GM21423 (cell line): ENCODE results near the gene BIVM.

Experiments
- ATAC-seq: cut with Tn5 transposase; IDR thresholded peaks from one replicate; pipeline ENCODE4 v1.9.1; 2021; ENCODE audit warnings: mild to moderate bottlenecking, moderate library complexity; ENCODE audit not compliant: unreplicated experiment

The BIVM gene

DNA sequence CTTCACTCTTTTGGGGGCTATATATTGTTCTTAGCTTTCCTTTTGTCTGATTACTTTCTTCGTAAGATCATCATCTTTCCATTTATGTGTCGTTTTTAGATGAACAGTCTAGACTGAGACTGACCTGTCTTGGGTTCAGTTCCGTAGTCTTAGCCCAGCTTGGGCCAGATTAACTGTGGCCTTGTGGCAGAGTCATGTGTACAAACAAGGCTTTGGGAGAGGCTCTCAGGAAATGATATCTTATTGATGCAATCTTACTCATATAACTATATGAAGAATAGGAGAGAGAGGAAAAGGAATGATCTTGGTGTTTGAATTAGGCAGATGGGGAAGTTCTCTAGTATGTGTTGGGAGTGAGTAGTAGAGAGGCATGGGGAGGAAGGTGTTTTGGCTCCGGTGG, 40.1 kb downstream of the BIVM start:
- no peak for ATAC-seq

DNA sequence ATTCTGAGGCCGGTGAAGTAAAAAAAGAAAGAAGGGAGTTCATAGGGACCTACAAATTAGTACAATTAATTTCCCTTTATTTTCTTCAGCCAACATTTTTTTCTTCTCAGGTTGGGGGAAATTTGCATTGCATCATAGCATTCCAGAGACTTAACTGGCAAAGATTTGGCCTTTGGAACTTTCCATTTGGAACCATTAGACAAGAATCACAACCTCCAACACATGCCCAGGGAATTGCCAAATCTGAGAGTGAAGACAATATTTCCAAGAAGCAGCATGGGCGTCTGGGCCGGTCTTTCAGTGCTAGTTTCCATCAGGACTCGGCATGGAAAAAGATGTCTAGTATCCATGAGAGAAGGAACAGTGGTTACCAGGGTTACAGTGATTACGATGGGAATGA, 40.5 kb downstream of the BIVM start:
- no peak for ATAC-seq

DNA sequence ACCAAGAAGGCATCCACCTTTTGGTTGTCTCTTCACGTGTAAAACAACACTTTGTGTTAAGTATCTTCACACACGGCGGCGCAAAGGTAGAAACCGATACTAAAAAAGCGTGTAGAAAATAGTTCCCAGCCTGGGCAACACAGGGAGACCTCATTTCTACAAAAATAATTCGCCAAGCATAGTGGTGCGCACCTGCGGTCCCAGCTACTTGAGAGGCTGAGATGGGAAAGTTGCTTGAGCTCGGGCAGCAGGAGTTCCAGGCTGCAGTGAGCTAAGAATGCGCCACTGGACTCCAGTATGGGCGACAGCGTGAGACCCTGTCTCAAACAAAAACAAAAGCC, 46.3 kb downstream of the BIVM start:
- ATAC-seq, result peak; percentile 9

DNA sequence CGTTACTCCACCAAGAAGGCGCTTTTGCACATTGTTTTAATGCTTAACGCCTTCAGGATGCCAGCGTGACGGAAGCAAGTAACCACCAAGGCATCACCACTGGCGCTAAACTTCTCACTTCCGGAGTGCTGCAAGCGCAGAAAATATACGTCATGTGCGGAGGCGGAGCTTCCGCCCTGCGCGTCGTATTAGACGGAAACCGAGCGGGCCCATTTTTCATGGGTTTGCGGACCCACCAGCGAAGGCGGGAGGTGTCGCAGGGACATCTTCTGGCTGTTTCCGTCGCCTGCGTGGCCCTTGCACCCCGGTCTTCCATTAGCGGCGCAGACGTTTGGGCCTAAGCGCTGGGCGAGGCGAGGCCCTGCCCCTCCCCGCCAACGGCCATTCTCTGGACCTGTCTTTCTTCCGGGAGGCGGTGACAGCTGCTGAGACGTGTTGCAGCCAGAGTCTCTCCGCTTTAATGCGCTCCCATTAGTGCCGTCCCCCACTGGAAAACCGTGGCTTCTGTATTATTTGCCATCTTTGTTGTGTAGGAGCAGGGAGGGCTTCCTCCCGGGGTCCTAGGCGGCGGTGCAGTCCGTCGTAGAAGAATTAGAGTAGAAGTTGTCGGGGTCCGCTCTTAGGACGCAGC, 46.8 kb downstream of the BIVM start, which contains the start of gene ERCC5:
TSS of gene ERCC5 (plus strand) at position 403 of the 631 bp plus-strand sequence. CDS start 235 bp downstream, outside the sequence.
- peak; percentile 84 for ATAC-seq

DNA sequence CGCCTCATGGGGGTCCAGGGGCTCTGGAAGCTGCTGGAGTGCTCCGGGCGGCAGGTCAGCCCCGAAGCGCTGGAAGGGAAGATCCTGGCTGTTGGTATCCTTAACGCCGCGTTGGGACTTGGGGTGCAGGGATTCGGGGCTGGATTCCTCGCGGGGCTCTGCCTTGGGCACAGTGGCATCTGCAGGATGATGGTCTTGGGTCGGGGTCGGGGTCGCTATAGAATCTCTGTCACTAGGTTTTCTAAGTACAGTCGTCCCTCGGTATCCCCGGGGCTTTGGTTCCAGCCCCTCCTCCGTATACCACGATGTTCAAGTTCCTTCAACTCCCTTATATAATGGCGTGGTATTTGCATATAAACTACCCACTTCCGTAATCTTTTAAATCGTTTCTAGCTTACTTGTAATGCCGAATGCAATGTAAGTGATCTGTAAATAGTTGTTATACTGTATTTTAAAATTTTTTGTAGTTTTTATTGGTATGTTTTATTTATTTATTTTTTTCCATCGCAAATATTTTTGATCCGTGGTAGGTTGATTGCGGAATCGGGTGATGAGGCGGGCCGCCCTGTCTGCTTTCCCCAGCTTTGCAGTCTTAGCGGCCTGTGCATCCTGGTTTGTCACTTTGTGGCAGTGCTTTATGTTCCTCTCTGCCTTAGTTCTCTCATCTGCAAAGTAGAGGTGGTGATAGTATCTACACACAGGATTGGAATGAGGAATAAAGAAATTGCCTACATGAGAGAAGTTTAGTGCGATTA, 47.5 kb downstream of the BIVM start:
- peak; percentile 33 for ATAC-seq

DNA sequence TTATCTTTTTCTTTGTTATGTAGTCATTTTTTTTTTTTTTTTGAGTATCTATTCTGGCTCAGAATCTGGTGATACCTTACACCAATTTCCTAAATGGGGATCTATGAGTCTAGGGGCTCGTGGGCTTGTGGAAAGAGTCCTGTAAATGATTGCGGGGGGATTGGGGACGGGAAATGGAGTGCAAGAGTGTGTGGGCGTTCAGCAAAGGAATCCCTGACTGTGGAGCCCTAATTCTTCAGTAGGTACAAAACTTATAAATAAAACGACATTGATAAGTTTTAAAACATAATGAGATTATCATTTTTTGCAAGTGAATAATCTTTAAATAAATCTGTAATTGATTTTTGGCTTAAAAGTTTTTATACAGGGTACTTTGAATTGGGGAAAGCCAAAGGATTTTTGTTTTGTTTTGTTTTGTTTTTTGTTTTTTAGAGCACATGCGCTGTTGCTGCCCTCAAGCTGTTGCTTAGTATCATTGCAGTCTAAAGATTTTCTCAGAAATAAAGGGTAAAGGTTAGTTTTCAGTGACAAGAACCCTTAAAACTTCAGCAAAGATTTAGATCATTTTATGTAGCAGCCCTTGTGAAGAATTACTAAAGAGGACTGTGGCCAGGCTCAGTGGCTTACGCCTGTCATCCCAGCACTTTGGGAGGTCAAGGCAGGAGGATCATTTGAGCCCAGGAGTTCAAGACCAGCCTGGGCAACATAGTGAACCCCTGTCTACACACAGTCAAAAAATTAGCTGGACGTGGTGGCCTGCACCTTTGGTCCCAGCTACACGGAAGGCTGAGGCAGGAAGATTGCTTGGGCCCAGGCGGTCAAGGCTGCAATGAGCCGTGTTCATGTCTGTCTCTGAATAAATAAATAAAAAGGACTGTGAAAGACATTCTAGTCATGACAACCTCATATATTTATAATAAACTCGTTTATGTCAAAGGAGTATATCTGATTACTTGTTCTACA, 48.6 kb downstream of the BIVM start:
- ATAC-seq, result no peak

DNA sequence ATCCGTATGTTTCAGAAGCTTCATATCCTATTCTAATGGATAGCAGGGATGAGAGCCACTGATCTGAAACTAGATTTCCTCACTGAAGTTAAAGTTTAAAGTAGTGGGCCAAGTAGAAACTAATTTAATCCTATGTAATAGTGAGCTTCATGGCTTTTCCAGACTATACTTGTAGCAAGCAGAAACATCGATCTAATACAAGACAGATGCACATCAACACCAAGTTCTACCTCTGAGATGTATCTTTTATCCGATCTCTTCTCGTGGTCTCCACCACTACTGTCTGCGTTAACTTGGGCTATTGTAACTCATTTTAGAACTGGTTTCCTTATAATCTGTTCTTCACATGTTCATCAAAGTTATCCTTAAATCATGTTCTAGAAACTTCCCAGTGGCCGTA, 50.0 kb downstream of the BIVM start:
- no peak for ATAC-seq

DNA sequence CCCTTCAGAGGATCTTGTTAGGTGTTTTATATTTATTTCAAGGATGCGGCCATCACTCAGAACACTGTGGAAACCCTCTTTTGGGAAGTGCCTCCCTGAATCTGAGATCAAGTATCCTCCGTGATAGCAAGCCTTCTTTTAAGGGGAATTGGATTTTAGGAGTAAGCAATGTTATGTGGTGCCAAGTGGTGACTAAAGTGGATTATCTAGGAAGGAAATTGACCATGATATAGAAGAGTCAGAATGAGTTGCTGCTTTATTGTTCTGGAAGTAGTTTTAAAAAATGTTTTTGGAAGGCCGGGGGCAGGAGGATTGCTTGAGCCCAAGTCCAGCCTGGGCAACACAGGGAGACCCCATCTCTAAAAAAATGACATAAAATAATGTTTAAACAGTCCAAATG, 53.6 kb downstream of the BIVM start:
- no peak for ATAC-seq

DNA sequence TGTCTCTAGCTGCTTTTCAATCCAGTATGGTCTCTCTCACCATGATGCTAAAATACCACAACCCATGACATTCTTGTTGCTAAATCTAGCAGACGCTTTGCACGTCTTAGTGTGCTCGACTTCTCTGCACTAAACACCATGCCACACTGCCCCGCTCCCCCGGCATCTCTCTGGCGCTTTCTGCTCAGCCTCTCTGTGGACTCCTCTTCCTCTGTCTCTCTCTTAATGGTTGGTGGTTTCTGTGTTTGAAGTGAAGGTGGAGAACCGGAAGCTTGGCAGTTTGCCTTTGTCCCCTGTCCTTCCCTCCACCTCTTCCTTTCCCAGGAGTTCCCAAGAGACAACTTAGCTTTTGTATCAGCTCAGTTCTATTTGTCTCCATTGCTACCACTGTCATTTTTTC, 55.8 kb downstream of the BIVM start:
- peak; percentile 95 for ATAC-seq

DNA sequence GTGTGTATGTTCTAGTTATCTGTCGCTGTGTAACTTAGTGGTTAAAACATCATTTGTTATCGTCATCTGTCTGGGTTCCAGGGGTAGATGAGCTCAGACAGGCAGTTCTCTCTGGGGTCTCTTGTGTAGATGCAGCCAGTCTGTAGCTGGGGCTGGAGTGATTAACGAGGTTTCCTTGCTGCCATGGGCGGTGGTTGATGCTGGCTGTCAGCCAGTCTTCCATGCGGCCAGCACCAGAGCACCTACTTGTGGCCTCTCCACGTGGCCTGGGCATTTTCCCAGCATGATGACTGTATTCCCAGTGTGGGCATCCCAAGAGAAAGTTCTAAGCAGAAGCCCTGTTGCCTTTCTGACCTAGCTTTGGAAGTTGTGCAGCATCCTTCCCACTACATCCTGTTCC, 57.6 kb downstream of the BIVM start:
- ATAC-seq, result no peak

DNA sequence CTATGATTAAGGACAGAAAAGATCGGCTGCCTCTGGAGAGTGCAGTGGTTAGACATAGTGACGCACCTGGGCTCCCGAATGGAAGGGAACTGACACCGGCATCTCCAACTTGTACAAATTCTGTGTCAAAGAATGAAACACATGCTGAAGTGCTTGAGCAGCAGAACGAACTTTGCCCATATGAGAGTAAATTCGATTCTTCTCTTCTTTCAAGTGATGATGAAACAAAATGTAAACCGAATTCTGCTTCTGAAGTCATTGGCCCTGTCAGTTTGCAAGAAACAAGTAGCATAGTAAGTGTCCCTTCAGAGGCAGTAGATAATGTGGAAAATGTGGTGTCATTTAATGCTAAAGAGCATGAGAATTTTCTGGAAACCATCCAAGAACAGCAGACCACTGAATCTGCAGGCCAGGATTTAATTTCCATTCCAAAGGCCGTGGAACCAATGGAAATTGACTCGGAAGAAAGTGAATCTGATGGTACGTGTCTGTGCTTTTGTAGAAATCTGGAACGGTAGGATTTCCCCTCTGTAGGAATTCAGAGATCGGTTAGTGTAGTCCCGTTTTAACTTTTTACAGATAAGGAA, 63.8 kb downstream of the BIVM start:
- no peak for ATAC-seq

DNA sequence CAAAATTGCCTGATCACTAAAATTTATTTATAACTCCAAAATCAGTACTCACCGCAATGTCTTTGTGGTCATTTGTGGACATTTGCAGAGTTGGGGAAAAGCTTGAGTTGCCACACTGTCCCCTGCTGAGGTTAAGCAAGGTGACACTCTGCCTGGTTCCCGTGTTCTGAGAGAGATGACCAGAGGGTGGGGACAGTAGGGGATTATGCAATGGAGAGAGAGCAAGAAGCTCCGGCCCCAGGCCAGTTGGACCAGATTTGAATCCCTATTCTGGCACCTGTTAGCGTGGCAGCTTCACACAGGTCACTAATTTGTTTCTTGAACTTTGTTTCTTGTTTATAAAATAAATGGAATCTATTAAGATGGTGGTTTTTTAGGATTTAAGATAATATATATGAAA, 64.7 kb downstream of the BIVM start:
- no peak for ATAC-seq

DNA sequence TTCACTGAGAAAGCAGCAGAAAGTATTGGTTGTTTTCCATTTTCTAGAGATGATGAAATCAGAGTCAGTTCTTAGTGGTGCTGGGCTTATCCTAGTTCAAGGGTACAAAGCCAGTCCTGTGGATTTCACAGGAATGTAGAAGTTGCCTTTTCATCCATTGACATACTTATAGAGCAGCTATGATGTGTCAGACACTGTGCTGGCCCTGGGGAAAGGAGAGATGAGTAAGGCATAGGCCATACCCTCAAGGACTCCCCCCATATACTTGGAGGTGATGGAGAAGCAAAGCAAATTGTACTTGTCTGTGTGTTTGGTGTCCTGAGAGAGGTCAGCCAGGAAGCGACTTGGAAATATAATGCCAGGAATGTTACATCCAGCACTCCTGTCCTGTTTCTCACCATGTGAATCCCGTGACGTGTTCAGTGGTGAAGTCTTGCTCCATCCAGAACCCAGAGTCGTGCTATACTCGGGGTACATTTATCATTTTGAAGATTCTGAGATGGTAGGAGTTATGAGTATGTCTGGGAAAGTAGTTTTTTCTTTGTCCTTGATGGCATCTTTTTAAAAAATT, 69.5 kb downstream of the BIVM start:
- ATAC-seq, result no peak

DNA sequence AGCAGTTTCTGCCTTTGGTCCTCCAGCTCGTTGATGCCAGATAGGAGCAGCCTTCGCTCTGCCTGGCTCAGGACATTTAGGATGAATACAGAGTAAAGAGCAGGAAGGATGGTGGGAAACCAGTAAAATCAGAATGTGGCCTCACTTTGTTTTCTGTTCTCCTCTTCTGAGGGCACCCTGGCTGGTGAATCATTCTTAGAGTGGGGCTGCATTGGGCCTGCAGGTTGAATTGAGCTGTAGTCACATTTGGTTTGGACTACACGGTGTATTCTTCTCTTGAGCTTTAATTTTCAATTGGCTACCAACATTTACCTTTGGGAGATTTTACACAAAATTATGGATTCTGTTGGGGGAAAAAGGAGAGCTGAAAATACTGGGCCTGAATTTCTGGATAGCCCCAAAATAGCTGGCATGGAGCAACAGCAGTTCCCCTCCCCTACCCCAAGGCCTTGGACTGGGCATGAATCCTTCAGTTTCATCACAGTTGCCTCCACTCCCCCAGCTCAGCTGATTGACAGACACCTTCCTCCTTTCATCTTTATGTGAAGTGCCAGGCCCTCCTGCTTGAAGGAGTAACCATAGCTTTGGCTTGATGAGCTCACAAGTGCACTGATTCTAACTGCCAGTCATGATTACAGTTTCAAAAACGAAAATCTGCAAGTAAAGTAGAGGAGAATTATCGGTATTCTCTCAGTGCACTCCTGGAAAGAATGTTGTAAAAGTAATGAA, 71.2 kb downstream of the BIVM start:
- ATAC-seq, result peak; percentile 20

DNA sequence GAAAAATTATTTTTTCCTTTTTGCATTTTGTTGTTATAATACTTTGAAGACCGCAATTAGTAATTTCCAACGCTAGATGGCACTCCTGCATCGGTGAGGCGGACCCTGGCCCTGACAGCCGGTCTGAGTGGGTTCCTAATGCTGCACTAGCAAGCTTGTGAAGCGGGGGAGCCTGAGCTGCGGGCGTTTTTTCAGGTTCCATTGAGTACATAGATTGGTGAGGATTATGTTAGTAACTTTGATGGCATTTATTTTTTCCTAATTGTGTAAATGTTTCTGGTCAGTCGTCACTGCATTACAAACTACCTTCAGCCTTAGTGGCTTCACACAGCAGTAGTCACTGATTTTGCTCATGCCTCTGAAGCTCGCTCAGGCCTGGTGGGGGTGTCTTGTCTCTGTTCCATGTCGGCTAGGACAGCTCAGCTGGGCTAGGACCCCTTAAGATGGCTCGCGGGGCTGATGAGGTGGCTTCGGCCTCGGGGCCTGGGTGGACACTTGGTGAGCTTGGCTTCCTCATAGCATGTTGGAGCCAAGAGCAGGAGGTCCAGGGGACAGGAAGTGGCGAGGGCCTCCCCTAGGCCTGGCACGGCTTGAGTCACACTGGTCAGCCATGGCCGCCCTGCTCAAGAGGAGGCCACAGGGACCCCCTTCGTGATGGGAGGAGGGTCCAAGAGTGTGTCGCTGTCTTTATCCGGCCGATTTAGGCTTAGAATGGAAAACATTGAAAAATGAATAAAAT, 71.9 kb downstream of the BIVM start:
- ATAC-seq, result peak; percentile 70

DNA sequence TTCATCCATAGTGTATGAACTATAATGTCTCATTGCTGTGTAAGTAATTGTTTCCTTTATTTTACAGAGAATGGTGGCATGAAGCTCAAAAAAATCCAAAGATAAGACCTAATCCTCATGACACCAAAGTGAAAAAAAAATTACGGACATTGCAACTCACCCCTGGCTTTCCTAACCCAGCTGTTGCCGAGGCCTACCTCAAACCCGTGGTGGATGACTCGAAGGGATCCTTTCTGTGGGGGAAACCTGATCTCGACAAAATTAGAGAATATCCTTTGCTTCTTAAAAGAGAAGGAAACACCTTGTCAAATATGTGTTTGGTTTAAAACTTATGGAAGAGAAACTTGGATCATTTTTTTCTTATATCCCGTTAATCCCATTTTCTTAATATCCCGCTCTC, 73.2 kb downstream of the BIVM start:
- no peak for ATAC-seq

DNA sequence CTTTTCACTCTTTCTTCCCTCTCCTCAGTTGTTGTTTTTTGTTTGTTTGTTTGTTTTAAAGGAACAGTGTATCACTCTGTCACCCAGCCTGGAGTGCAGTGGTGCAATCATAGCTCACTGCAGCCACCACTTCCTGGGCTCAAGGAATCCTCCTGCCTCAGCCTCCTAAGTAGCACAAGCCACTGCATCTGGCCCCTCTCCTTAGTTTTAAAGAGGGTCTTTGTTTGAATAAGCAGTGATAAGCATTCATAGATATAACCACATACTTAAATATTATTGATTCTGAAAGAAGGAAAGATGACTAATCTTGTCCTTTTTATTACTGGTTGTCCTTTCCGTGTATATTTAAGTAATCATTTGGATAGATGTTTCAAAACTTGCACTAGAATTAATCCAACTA, 73.6 kb downstream of the BIVM start:
- no peak for ATAC-seq

DNA sequence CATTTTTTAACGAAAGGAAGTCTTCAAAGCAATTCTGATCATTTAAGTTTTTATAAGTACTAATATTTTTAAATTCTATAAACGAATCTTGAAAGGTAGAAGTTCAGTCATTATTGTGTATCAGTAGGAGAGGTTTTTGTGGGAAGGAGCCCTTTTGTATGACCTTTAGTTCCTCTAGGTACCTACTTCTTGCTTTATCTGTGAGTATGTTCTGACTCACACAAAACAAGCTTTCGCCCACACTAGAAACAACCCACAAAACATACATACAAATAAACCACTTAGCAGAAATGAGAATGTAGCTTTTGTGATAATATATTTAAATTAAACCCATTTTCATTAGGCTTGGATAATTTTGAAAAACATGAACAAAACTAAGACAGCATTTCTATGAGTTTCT, 74.7 kb downstream of the BIVM start:
- ATAC-seq, result no peak

DNA sequence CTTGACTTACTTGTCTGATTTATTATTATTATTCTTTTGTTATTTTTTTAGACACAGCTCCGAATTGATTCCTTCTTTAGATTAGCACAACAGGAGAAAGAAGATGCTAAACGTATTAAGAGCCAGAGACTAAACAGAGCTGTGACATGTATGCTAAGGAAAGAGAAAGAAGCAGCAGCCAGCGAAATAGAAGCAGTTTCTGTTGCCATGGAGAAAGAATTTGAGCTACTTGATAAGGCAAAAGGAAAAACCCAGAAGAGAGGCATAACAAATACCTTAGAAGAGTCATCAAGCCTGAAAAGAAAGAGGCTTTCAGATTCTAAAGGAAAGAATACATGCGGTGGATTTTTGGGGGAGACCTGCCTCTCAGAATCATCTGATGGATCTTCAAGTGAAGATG, 76.3 kb downstream of the BIVM start:
- ATAC-seq, result no peak

DNA sequence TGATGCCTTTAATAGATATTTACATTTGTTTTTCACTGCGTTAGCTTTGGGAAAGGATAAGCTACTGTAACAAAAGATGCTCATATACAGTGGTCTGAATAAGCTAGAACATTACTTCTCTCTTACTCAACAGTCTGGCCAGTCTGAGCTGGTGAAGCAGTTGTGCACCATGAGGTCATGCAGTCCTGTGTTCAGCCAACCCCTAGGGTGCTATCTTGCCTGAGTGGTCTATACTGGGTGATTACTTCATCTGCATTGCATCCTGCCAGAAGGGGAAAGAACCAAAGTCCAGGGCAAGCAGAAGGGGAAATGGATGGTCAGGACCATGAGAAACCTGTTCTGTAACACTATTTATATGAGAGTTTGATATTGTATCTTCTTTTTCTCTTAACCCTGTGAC, 78.4 kb downstream of the BIVM start:
- ATAC-seq, result no peak
